Endothelial cell of umbilical vein (primary cell): Measurements from ENCODE around the gene FYN. TPM values are rescaled to one million over a fixed set of nuclear protein-coding genes. Genes with fewer than 3 reads are reported as not detected.
"Not testable (repeated sequence)": the region's sequence is repeated elsewhere in the genome, so short reads cannot be mapped to it uniquely, and the experiment has no call there.

ENCODE experiments used
- BruUV-seq: library from RNA; stranded (reverse); fragments of 400-500 nt; replicated peaks from 2 replicates; lab custom pipeline; 2021; lab: Mats Ljungman, UMichigan
- CTCF ChIA-PET: fragments of 300-600, 350-600 bp; sonication (Branson Sonifier 250); formaldehyde crosslinking; loops from one replicate; lab custom pipeline; 2021; ENCODE audit warnings: antibody characterized with exemption, inconsistent platforms; lab: Charles Lee
- POLR2A ChIA-PET: fragments of 300-600, 350-600 bp; sonication (Branson Sonifier 250); formaldehyde crosslinking; loops from one replicate; lab custom pipeline; 2021; ENCODE audit warnings: antibody characterized with exemption, inconsistent platforms; lab: Charles Lee
- DNase-seq: peaks from one replicate; pipeline ENCODE4 v3.0.0-alpha.2; 2011; ENCODE audit warnings: low read depth, low spot score
- FAIRE-seq: peaks from 2 replicates; lab custom pipeline; 2011; peaks lifted over from hg19 to GRCh38; lab: Jason Lieb, UNC
- H2AFZ ChIP-seq: 2 replicates; pipeline ENCODE4 v1.6.0; 2012; ENCODE audit warnings: low read depth, low read length, control low read depth, inconsistent platforms
- H3K27ac ChIP-seq: 2 replicates; pipeline ENCODE4 v1.5.1; 2011; ENCODE audit warnings: low read depth, mild to moderate bottlenecking, control low read depth, low read length, moderate library complexity; ENCODE audit not compliant: insufficient read depth
- H3K27me3 ChIP-seq, 2 experiments: 2 replicates each; pipeline versions ENCODE4 v1.6.0 to v1.6.1; 2011; ENCODE audit warnings: low read length in 2 of 2, mixed read lengths in 1 of 2; ENCODE audit not compliant: control insufficient read depth in 2 of 2, insufficient read depth in 2 of 2
- H3K36me3 ChIP-seq, 2 experiments: 2 replicates in 1 of 2; 3 replicates in 1 of 2; pipeline ENCODE4 v1.5.1; 2011; ENCODE audit warnings: low read length in 2 of 2, mild to moderate bottlenecking in 1 of 2, moderate library complexity in 1 of 2; ENCODE audit not compliant: control insufficient read depth in 2 of 2, insufficient read depth in 2 of 2; ENCODE audit errors: extremely low read depth in 1 of 2
- H3K4me1 ChIP-seq: 3 replicates; pipeline ENCODE4 v1.5.1; 2011; ENCODE audit warnings: mild to moderate bottlenecking, low read length; ENCODE audit not compliant: control insufficient read depth, insufficient read depth; ENCODE audit errors: extremely low read depth
- H3K4me2 ChIP-seq: 2 replicates; pipeline ENCODE4 v1.6.1; 2011; ENCODE audit warnings: low read length, control low read depth, mixed read lengths; ENCODE audit not compliant: insufficient read depth
- H3K4me3 ChIP-seq, 3 experiments: fragments of 200-600 bp in 1 of 3; sonication (generic), shearing (Covaris generic) in 1 of 3; replicated peaks in 1 of 3; 2 replicates each; pipeline ENCODE4 v1.5.1; 2011 to 2016; ENCODE audit warnings: control low read depth in 3 of 3, low read length in 3 of 3, mild to moderate bottlenecking in 2 of 3, inconsistent platforms in 1 of 3, low read depth in 1 of 3, moderate library complexity in 1 of 3; ENCODE audit not compliant: insufficient read depth in 1 of 3
- H3K79me2 ChIP-seq: 2 replicates; pipeline ENCODE4 v1.6.0; 2012; ENCODE audit warnings: low read length, inconsistent platforms; ENCODE audit not compliant: control insufficient read depth, insufficient read depth
- H3K9ac ChIP-seq: replicated peaks from 2 replicates; pipeline ENCODE3; 2011; ENCODE audit warnings: low read length, control low read depth; ENCODE audit not compliant: insufficient read depth; ENCODE audit errors: extremely low read depth
- H3K9me1 ChIP-seq: replicated peaks from 3 replicates; pipeline ENCODE4 v1.6.0; 2011; ENCODE audit warnings: mild to moderate bottlenecking, low read length; ENCODE audit not compliant: control insufficient read depth, insufficient read depth; ENCODE audit errors: extremely low read depth
- H3K9me3 ChIP-seq: replicated peaks from 2 replicates; pipeline ENCODE4 v1.5.1; 2012; ENCODE audit warnings: low read length, inconsistent platforms; ENCODE audit not compliant: control insufficient read depth, insufficient read depth
- H4K20me1 ChIP-seq: replicated peaks from 2 replicates; pipeline ENCODE3; 2011; ENCODE audit warnings: mild to moderate bottlenecking, low read length; ENCODE audit not compliant: control insufficient read depth, insufficient read depth; ENCODE audit errors: extremely low read depth
- EZH2 ChIP-seq: IDR thresholded peaks from 2 replicates; pipeline ENCODE4 v1.6.1; 2012; ENCODE audit warnings: borderline replicate concordance, low read depth, mild to moderate bottlenecking, moderate library complexity, low read length, inconsistent platforms; ENCODE audit not compliant: severe bottlenecking
- FOS ChIP-seq: IDR thresholded peaks from 2 replicates; pipeline ENCODE4 v1.6.1; 2011; ENCODE audit warnings: mild to moderate bottlenecking, low read length, moderate library complexity, borderline replicate concordance; ENCODE audit not compliant: insufficient read depth
- GATA2 ChIP-seq: IDR thresholded peaks from 2 replicates; pipeline ENCODE4 v1.7.0; 2011; ENCODE audit warnings: low read depth, mild to moderate bottlenecking, moderate library complexity, mixed read lengths, low read length; ENCODE audit not compliant: insufficient read length, insufficient read depth
- JUN ChIP-seq: IDR thresholded peaks from 2 replicates; pipeline ENCODE4 v1.6.1; 2011; ENCODE audit warnings: borderline replicate concordance, low read depth; ENCODE audit not compliant: insufficient read length, insufficient read depth
- MYC ChIP-seq: IDR thresholded peaks from one replicate; pipeline ENCODE4 v1.6.1; 2011; ENCODE audit warnings: mild to moderate bottlenecking, low read depth, low read length
- POLR2A ChIP-seq: IDR thresholded peaks from 2 replicates; pipeline ENCODE4 v1.6.1; 2012; ENCODE audit warnings: low read depth, mild to moderate bottlenecking, control low read depth, low read length
- POLR2AphosphoS5 ChIP-seq: IDR thresholded peaks from 2 replicates; pipeline ENCODE4 v1.6.1; 2012; ENCODE audit warnings: low read depth, mild to moderate bottlenecking, control low read depth, low read length, moderate library complexity; ENCODE audit not compliant: insufficient read depth
- dilution Hi-C: fragments of 300-500 bp; cut with MboI; formaldehyde crosslinking; loops from one replicate; pipeline ENCODE4 v1.15.0; 2019; ENCODE audit warnings: low sequenced_read_pairs; ENCODE audit not compliant: extremely low pct_ligation_motif_present
- intact Hi-C: fragments of 100-400 bp; cut with micrococcal nuclease; formaldehyde crosslinking; loops from one replicate; pipeline ENCODE4 v1.10.0; 2022
- polyA plus RNA-seq, 4 experiments: library from polyadenylated mRNA; depleted of rRNA in 3 of 4; stranded (reverse) in 3 of 4; unstranded in 1 of 4; fragments of >200 nt; gene quantifications; 2 replicates each; pipeline versions ENCODE4 v1.2.1 to v1.2.3, GENCODE V29; 2011 to 2012; ENCODE audit warnings: missing spikeins in 1 of 4
- total RNA-seq: library from RNA; stranded (reverse); gene quantifications from 2 replicates; pipeline ENCODE4 v1.2.3, GENCODE V29; 2021
- TF ChIP-seq, protein P1 (sequence below), 2 donors: IDR thresholded peaks; 1 replicate in 1 of 2; 2 replicates in 1 of 2; pipeline ENCODE4 v1.5.1; 2011; ENCODE audit warnings: low read length in 2 of 2, mild to moderate bottlenecking in 2 of 2, moderate library complexity in 2 of 2, control low read depth in 1 of 2, inconsistent platforms in 1 of 2, low read depth in 1 of 2; ENCODE audit not compliant: insufficient read depth in 1 of 2; ENCODE audit errors: extremely low read depth in 1 of 2
- TF ChIP-seq, protein P2 (sequence below): IDR thresholded peaks from 2 replicates; pipeline ENCODE4 v1.6.1; 2011; ENCODE audit not compliant: insufficient read depth, insufficient read length

Gene FYN
- total and polyA plus RNA-seq, 2 donors (not counting 3 experiments of a cell fraction or from before 2014, with no cell fraction given), result 69.0 to 143 TPM

DNA sequence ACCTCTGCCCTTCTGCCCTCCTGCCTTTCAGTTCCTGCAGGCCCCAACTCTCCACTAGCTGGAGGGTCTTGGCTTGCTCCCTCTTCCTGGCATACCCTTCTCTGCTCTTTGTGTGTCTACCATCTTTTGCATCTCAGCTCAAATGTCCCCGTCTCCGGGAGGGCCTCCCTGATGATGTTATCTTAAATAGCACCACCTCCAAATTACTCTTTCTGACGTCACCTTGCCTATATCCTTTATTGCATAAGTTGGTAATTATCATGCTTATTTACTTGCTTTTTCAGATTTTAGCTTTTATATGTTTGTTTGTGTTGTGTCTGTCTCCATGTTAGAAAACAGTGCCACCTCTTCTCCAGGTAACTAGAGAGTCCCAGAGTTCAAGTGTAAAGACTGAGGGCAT, 36.0 kb upstream of the FYN start:
- Histone ChIP-seq H3K79me2 (no peaks in the 10 kb centered on the region), H3K4me1 (no peaks in the 10 kb centered on the region), H3K4me2 (no peak overlapping the region), H3K4me3 (no peak overlapping the region), H3K27me3 (no peaks in the 10 kb centered on the region), H3K9me1 (no peaks in the 10 kb centered on the region), H2AFZ (no peak overlapping the region), H3K36me3 (no peaks in the 10 kb centered on the region), H3K9me3 (no peaks in the 10 kb centered on the region), H4K20me1 (no peaks in the 10 kb centered on the region), H3K27ac (no peak overlapping the region), H3K9ac (no peak overlapping the region)
- TF ChIP-seq, protein P1, sequence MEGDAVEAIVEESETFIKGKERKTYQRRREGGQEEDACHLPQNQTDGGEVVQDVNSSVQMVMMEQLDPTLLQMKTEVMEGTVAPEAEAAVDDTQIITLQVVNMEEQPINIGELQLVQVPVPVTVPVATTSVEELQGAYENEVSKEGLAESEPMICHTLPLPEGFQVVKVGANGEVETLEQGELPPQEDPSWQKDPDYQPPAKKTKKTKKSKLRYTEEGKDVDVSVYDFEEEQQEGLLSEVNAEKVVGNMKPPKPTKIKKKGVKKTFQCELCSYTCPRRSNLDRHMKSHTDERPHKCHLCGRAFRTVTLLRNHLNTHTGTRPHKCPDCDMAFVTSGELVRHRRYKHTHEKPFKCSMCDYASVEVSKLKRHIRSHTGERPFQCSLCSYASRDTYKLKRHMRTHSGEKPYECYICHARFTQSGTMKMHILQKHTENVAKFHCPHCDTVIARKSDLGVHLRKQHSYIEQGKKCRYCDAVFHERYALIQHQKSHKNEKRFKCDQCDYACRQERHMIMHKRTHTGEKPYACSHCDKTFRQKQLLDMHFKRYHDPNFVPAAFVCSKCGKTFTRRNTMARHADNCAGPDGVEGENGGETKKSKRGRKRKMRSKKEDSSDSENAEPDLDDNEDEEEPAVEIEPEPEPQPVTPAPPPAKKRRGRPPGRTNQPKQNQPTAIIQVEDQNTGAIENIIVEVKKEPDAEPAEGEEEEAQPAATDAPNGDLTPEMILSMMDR (IDR thresholded peaks at IDR 0.05; ENCODE audit: extremely low read depth in 1 of 2, insufficient read depth in 1 of 2, low read depth in 1 of 2, low read length in 2 of 2), result no peak
- TF ChIP-seq GATA2, result no peak
- TF ChIP-seq EZH2, result no peak
- no peak for TF ChIP-seq POLR2AphosphoS5
- TF ChIP-seq FOS, result no peak
- TF ChIP-seq POLR2A, result no peak
- no peak for TF ChIP-seq JUN
- no peak for TF ChIP-seq MYC
- TF ChIP-seq, protein P2, sequence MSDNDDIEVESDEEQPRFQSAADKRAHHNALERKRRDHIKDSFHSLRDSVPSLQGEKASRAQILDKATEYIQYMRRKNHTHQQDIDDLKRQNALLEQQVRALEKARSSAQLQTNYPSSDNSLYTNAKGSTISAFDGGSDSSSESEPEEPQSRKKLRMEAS, result no peak
- intact Hi-C loops, result no loop called here
- dilution Hi-C loops, result no loop called here
- DNase-seq (no peak), FAIRE-seq (no peak)
- CTCF ChIA-PET, result no interaction called here
- BruUV-seq, result no TSS peak
- POLR2A ChIA-PET, result no interaction called here

- POLR2A ChIA-PET, H3K9ac ChIP-seq, CTCF ChIA-PET, dilution Hi-C loops, H3K36me3 ChIP-seq, H3K4me2 ChIP-seq, H3K27me3 ChIP-seq, H4K20me1 ChIP-seq, BruUV-seq, H3K9me1 ChIP-seq, H3K4me3 ChIP-seq, H3K4me1 ChIP-seq, intact Hi-C loops, H2AFZ ChIP-seq, DNase-seq, H3K79me2 ChIP-seq, H3K9me3 ChIP-seq, FAIRE-seq, H3K27ac ChIP-seq: not testable (repeated sequence)
Observed at GRCh38 chr6:111908365-111908764, 35.1 kb upstream of the FYN start.
